A673 (cell line): ENCODE data around the gene PDE10A. TPM values are rescaled to one million over a fixed set of nuclear protein-coding genes. Genes with fewer than 3 reads are reported as not detected.
"Not testable (repeated sequence)": the region's sequence is repeated elsewhere in the genome, so short reads cannot be mapped to it uniquely, and the experiment has no call there.

Source experiments
- BruUV-seq: library from RNA; stranded (reverse); fragments of 400-500 nt; replicated peaks from 2 replicates; lab custom pipeline; 2021; lab: Mats Ljungman, UMichigan
- CTCF ChIA-PET: fragments of 300-600 bp; sonication (Branson Sonifier 250); formaldehyde crosslinking; loops from one replicate; lab custom pipeline; 2022; ENCODE audit warnings: antibody characterized with exemption; lab: Charles Lee
- POLR2A ChIA-PET: fragments of 300-600 bp; sonication (Branson Sonifier 250); formaldehyde crosslinking; loops from one replicate; lab custom pipeline; 2022; ENCODE audit warnings: antibody characterized with exemption; ENCODE audit not compliant: low non-redundant PET; lab: Charles Lee
- DNase-seq: peaks from one replicate; pipeline ENCODE4 v3.0.0-alpha.2; 2015; ENCODE audit warnings: low spot score
- H3K27ac ChIP-seq: fragments of 200-600 bp; sonication (generic); 2 replicates; pipeline ENCODE4 v1.5.1; 2016; ENCODE audit warnings: mixed run types, low read depth, mild to moderate bottlenecking, mixed read lengths, antibody characterized with exemption, low read length; ENCODE audit not compliant: poor library complexity, severe bottlenecking
- H3K27me3 ChIP-seq: fragments of 200-600 bp; sonication (generic); replicated peaks from 2 replicates; pipeline ENCODE4 v1.6.1; 2017; ENCODE audit warnings: mixed run types, low read depth, mild to moderate bottlenecking, mixed read lengths, antibody characterized with exemption, low read length; ENCODE audit not compliant: insufficient read depth, poor library complexity
- H3K36me3 ChIP-seq: fragments of 200-600 bp; sonication (generic); 2 replicates; pipeline ENCODE4 v1.6.1; 2016; ENCODE audit warnings: mixed run types, mild to moderate bottlenecking, mixed read lengths, antibody characterized with exemption, low read length; ENCODE audit not compliant: insufficient read depth, poor library complexity, severe bottlenecking
- H3K4me1 ChIP-seq: fragments of 200-600 bp; sonication (generic); 2 replicates; pipeline ENCODE4 v1.6.1; 2017; ENCODE audit warnings: mixed run types, mild to moderate bottlenecking, mixed read lengths, antibody characterized with exemption, low read length; ENCODE audit not compliant: insufficient read depth, poor library complexity, severe bottlenecking
- H3K4me3 ChIP-seq: fragments of 200-600 bp; sonication (generic); 2 replicates; pipeline ENCODE4 v1.5.1; 2016; ENCODE audit warnings: low read depth, mixed run types, mild to moderate bottlenecking, mixed read lengths, low read length; ENCODE audit not compliant: poor library complexity, severe bottlenecking
- H3K9me3 ChIP-seq: fragments of 200-600 bp; sonication (generic); 2 replicates; pipeline ENCODE4 v1.6.1; 2016; ENCODE audit warnings: mixed run types, low read depth, mild to moderate bottlenecking, mixed read lengths, antibody characterized with exemption, low read length; ENCODE audit not compliant: poor library complexity, severe bottlenecking
- EZH2 ChIP-seq: fragments of 200-600 bp; sonication (generic); IDR thresholded peaks from 2 replicates; pipeline ENCODE4 v1.6.1; 2017; ENCODE audit warnings: borderline replicate concordance, low read depth, mild to moderate bottlenecking, mixed read lengths, antibody characterized with exemption, low read length; ENCODE audit not compliant: poor library complexity, severe bottlenecking
- intact Hi-C: fragments of 100-400 bp; cut with micrococcal nuclease; formaldehyde crosslinking; loops from one replicate; pipeline ENCODE4 v1.10.0; 2022; ENCODE audit not compliant: unreplicated experiment
- total RNA-seq: library from RNA; stranded (reverse); gene quantifications from 2 replicates; pipeline ENCODE4 v1.2.3, GENCODE V29; 2021
- TF ChIP-seq, protein P1 (sequence below): fragments of 300-800, 200-600 bp; sonication (generic); conservative IDR thresholded peaks from 2 replicates; pipeline ENCODE4 v1.5.1; 2017; ENCODE audit warnings: low read depth, mild to moderate bottlenecking, antibody characterized with exemption, low read length, moderate library complexity, mixed read lengths

The PDE10A gene
- total RNA-seq, 1 experiment from 2014 or later: 2.3 TPM

DNA sequence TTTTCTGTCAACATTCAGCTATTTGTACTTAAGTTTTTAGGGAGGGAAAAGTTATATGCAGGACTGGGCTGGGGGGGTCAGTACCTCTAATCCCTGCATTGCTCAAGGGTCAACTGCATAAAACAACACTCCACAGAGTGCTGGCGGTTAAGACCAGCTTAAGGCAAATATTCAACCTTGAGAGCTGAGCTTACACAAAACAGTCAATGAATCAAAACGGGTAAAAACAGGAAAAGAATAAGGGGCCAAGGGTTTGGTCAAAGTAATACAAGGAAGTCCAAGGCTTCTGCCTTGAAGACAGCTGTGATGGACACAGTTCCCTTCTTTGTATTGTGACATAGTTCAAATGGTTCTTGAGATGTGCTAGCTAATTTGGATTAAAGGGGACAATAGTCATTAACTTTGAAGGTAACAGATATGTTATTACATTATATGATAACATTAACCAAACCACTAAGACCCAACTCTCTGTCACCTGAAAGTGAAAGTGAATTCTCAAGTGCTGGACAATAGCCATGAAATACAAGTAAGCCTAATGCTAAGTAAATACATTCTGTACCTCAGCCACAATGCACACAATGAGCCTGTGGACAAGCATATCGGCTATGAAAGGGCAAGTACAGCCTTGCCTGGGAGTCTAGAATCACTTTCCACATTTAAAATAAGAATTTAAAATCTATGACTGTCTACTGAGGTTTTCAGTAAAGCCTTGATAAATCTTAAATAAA is 106.8 kb downstream of the PDE10A start:
- TF ChIP-seq EZH2: no peak
- TF ChIP-seq, protein P1, sequence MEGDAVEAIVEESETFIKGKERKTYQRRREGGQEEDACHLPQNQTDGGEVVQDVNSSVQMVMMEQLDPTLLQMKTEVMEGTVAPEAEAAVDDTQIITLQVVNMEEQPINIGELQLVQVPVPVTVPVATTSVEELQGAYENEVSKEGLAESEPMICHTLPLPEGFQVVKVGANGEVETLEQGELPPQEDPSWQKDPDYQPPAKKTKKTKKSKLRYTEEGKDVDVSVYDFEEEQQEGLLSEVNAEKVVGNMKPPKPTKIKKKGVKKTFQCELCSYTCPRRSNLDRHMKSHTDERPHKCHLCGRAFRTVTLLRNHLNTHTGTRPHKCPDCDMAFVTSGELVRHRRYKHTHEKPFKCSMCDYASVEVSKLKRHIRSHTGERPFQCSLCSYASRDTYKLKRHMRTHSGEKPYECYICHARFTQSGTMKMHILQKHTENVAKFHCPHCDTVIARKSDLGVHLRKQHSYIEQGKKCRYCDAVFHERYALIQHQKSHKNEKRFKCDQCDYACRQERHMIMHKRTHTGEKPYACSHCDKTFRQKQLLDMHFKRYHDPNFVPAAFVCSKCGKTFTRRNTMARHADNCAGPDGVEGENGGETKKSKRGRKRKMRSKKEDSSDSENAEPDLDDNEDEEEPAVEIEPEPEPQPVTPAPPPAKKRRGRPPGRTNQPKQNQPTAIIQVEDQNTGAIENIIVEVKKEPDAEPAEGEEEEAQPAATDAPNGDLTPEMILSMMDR: no peak
- Histone ChIP-seq H3K4me3 (no peak overlapping the region), H3K27me3 (peaks cover under 1% of the 10 kb centered on the region), H3K36me3 (no peaks in the 10 kb centered on the region), H3K27ac (no peak overlapping the region), H3K9me3 (no peaks in the 10 kb centered on the region), H3K4me1 (no peaks in the 10 kb centered on the region)
- BruUV-seq: no TSS peak
- DNase-seq: no peak
- intact Hi-C loops: no loop called here
- ChIA-PET POLR2A (no interaction called here), CTCF (no interaction called here)

DNA sequence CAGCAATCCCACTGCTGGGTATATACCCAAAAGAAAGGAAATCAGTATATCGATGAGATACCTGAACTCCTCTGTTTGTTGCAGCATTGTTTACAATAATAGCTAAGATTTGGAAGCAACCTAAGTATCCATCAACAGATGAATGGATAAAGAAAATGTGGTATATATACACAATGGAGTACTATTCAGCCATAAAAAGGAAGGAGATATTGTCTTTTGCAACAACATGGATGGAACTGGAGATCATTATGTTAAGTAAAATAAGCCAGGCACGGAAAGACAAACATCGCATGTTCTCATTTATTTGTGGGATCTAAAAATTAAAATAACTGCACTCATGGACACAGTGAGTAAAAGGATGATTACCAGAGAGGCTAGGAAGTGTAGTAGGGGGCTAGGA is 108.4 kb downstream of the PDE10A start:
- H3K36me3 ChIP-seq, CTCF ChIA-PET, H3K9me3 ChIP-seq, H3K4me1 ChIP-seq, POLR2A ChIA-PET, H3K4me3 ChIP-seq, DNase-seq, H3K27me3 ChIP-seq, H3K27ac ChIP-seq, BruUV-seq, intact Hi-C loops: not testable (repeated sequence)

DNA sequence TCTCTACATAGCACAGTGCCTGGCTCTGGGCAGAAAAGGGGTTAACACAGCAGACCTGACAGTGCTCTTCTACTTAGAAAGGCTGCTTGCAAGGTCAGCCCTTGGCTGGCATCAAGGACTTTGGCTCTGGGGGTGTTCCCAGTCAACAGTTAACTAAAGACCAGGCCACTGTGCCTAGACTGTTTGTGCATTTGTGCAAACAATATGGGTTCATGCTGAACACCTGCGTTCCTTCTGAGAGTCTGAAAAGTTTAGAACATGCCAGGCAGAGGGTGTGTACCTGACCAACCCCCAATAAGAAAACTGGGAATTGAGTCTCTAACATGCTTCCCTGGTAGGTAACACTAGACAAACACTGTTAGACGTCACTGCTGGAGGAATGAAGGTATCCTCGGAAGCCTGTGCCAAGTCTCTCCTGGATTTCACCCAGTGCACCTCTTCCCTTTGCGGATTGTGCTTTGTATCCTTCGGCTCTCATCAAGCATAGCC is 110.7 kb downstream of the PDE10A start:
- CTCF ChIA-PET: no interaction called here
- TF ChIP-seq, protein P1: no peak
- TF ChIP-seq EZH2: no peak
- DNase-seq: no peak
- H3K27ac ChIP-seq: no peak overlapping the region
- no peaks in the 10 kb centered on the region for H3K4me1 ChIP-seq
- intact Hi-C loops: no loop called here
- POLR2A ChIA-PET: no interaction called here
- H3K9me3 ChIP-seq: no peaks in the 10 kb centered on the region
- H3K4me3 ChIP-seq: no peak overlapping the region
- H3K36me3 ChIP-seq: no peaks in the 10 kb centered on the region
- BruUV-seq: no TSS peak
- peaks cover 4% of the 10 kb centered on the region for H3K27me3 ChIP-seq

DNA sequence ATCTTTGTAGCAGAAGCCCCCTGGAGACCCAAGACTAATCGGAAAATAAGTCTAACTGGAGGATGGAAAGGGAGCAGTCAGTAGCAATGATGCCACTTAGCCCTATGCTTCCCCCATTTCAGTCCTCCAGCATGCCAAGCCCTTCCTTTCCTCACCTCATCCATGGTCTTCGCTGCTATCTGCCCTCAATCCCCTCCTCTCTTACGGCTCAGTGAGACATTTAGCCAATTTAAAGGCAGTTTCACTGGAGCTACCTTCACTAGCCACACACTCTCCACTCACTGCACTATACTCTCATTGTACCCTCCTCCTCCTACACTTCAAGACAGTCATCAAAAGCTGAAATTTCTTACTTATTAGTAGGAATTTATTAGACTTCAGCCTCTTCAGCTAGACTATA is 111.2 kb downstream of the PDE10A start:
- no TSS peak for BruUV-seq
- H3K9me3 ChIP-seq: no peaks in the 10 kb centered on the region
- POLR2A ChIA-PET: no interaction called here
- no peak overlapping the region for H3K27ac ChIP-seq
- H3K27me3 ChIP-seq: peaks cover 4% of the 10 kb centered on the region
- no peak for DNase-seq
- H3K36me3 ChIP-seq: no peaks in the 10 kb centered on the region
- no peak overlapping the region for H3K4me3 ChIP-seq
- intact Hi-C loops: no loop called here
- CTCF ChIA-PET: no interaction called here
- TF ChIP-seq, protein P1: no peak
- no peak for TF ChIP-seq EZH2
- H3K4me1 ChIP-seq: no peaks in the 10 kb centered on the region
